ENCODE results near the gene MBNL2. TPM values are rescaled to one million over a fixed set of nuclear protein-coding genes. Genes with fewer than 3 reads are reported as not detected.

MBNL2 gene
- total and polyA plus RNA-seq, 2 of the 13 experiments (the other 11 are each of a cell fraction or from before 2014, with no cell fraction given): 30.8 to 59.0 TPM

DNA sequence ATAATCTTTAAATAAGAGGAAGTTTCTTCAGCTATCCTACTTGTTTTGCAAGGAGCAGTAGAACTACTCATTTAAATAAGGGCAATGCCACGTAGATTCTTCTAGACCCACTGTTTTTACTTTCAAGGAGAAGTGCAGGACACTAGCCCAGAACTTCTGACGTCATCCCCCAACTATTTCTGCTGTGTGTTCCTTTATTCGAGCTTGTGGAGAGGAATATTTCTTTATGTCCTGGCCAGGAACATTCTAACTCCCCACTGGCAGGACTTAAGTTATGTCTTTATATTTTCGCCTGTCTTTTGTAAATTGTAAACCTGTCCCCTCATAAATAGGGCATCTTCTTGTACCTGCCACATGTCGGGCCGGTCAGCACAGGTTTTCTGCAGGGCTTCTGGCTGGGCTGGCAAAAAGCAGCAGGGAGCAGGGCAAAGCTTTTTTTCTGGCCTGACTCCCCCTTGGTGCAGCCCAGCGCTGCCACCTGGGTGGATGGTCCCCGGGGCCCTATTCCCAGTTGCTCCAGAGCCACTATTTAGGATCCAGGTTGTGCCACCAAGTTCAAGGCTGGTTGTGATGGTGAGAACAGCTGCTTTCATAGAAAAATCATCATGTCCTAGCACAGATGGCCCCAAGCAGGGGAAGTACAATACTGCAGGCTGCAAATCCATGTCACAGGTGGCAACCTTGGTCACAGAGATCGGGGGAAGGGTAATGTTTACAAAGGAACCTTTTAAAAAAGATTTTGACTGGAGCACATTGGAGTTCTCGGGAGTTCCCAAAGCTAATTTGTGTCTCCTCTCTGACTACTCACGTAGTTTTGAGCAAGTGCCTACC, 1.8 kb downstream of the MBNL2 start (continued):
- TF ChIP-seq SAP130 (CRISPR knock-in tag; IDR thresholded peaks at IDR 0.05; ENCODE audit: low read depth) (peak; percentile 57), SKI (IDR thresholded peaks at IDR 0.05; ENCODE audit: partially characterized antibody) (peak; percentile 22), MYC (CRISPR knock-in tag; IDR thresholded peaks at IDR 0.05; ENCODE audit: borderline replicate concordance) (0 out of 2 replicates have a peak, but pooled peaks have one; percentile 37), STAG1 (CRISPR knock-in tag; IDR thresholded peaks at IDR 0.05) (0 out of 2 replicates have a peak, but pooled peaks have one; percentile 15), TCF7 (IDR thresholded peaks at IDR 0.05; ENCODE audit: low read depth) (no peak), NR2C2 (CRISPR knock-in tag; IDR thresholded peaks at IDR 0.05; ENCODE audit: borderline replicate concordance) (0 out of 2 replicates have a peak, but pooled peaks have one; percentile 24), RFXAP (CRISPR knock-in tag; IDR thresholded peaks at IDR 0.05; ENCODE audit: borderline replicate concordance) (no peak), TGIF2 (CRISPR knock-in tag; IDR thresholded peaks at IDR 0.05) (no peak), ZNF549 (CRISPR knock-in tag; IDR thresholded peaks at IDR 0.05) (no peak), NFIC (IDR thresholded peaks at IDR 0.05; ENCODE audit: low read length) (peak; percentile 45; the same call in 1 of the 2 replicates), PITX1 (CRISPR knock-in tag; IDR thresholded peaks at IDR 0.05) (0 out of 2 replicates have a peak, but pooled peaks have one; percentile 45), SOX13 (IDR thresholded peaks at IDR 0.05) (no peak), SOX13 (CRISPR knock-in tag; conservative IDR thresholded peaks at IDR 0.05 in 1 of 2, IDR thresholded peaks at IDR 0.05 in 1 of 2) (peak in 1 of 2 experiments; percentile 16; a peak in 1 of 4 replicates), ZNF354B (CRISPR knock-in tag; IDR thresholded peaks at IDR 0.05) (no peak)
- TF ChIP-seq, protein P1, sequence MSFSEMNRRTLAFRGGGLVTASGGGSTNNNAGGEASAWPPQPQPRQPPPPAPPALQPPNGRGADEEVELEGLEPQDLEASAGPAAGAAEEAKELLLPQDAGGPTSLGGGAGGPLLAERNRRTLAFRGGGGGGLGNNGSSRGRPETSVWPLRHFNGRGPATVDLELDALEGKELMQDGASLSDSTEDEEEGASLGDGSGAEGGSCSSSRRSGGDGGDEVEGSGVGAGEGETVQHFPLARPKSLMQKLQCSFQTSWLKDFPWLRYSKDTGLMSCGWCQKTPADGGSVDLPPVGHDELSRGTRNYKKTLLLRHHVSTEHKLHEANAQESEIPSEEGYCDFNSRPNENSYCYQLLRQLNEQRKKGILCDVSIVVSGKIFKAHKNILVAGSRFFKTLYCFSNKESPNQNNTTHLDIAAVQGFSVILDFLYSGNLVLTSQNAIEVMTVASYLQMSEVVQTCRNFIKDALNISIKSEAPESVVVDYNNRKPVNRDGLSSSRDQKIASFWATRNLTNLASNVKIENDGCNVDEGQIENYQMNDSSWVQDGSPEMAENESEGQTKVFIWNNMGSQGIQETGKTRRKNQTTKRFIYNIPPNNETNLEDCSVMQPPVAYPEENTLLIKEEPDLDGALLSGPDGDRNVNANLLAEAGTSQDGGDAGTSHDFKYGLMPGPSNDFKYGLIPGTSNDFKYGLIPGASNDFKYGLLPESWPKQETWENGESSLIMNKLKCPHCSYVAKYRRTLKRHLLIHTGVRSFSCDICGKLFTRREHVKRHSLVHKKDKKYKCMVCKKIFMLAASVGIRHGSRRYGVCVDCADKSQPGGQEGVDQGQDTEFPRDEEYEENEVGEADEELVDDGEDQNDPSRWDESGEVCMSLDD (CRISPR knock-in tag; IDR thresholded peaks at IDR 0.05; ENCODE audit: borderline replicate concordance): no peak
- TF ChIP-seq, protein P2, sequence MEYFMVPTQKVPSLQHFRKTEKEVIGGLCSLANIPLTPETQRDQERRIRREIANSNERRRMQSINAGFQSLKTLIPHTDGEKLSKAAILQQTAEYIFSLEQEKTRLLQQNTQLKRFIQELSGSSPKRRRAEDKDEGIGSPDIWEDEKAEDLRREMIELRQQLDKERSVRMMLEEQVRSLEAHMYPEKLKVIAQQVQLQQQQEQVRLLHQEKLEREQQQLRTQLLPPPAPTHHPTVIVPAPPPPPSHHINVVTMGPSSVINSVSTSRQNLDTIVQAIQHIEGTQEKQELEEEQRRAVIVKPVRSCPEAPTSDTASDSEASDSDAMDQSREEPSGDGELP (IDR thresholded peaks at IDR 0.05; ENCODE audit: borderline replicate concordance, low read depth): peak; percentile 70; the same call in 1 of the 2 replicates
- TF ChIP-seq, protein P3, sequence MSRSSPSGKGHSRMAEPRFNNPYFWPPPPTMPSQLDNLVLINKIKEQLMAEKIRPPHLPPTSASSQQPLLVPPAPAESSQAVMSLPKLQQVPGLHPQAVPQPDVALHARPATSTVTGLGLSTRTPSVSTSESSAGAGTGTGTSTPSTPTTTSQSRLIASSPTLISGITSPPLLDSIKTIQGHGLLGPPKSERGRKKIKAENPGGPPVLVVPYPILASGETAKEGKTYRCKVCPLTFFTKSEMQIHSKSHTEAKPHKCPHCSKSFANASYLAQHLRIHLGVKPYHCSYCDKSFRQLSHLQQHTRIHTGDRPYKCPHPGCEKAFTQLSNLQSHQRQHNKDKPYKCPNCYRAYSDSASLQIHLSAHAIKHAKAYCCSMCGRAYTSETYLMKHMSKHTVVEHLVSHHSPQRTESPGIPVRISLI (CRISPR knock-in tag; IDR thresholded peaks at IDR 0.05; ENCODE audit: borderline replicate concordance): 0 out of 2 replicates have a peak, but pooled peaks have one; percentile 52
- TF ChIP-seq, protein P4, sequence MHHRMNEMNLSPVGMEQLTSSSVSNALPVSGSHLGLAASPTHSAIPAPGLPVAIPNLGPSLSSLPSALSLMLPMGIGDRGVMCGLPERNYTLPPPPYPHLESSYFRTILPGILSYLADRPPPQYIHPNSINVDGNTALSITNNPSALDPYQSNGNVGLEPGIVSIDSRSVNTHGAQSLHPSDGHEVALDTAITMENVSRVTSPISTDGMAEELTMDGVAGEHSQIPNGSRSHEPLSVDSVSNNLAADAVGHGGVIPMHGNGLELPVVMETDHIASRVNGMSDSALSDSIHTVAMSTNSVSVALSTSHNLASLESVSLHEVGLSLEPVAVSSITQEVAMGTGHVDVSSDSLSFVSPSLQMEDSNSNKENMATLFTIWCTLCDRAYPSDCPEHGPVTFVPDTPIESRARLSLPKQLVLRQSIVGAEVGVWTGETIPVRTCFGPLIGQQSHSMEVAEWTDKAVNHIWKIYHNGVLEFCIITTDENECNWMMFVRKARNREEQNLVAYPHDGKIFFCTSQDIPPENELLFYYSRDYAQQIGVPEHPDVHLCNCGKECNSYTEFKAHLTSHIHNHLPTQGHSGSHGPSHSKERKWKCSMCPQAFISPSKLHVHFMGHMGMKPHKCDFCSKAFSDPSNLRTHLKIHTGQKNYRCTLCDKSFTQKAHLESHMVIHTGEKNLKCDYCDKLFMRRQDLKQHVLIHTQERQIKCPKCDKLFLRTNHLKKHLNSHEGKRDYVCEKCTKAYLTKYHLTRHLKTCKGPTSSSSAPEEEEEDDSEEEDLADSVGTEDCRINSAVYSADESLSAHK (CRISPR knock-in tag; IDR thresholded peaks at IDR 0.05; ENCODE audit: borderline replicate concordance): no peak
